Stimulated activated naive CD8-positive, alpha-beta T cell treated with anti-CD3 and anti-CD28 coated beads, Interleukin-15, Interleukin-2, amounts not matched to agents 100 ng/mL and 50 ng/mL, for 24 hours (primary cell): Measurements from ENCODE around the gene CACNA2D4.

Source experiments
- H3K27ac Mint-ChIP-seq: one replicate; pipeline ENCODE4 v1.8.0; 2021; ENCODE audit warnings: mild to moderate bottlenecking, mixed read lengths
- H3K27me3 Mint-ChIP-seq: one replicate; pipeline ENCODE4 v1.8.0; 2021; ENCODE audit warnings: mixed read lengths
- H3K36me3 Mint-ChIP-seq: one replicate; pipeline ENCODE4 v1.8.0; 2021; ENCODE audit warnings: low read depth, mixed read lengths
- H3K4me1 Mint-ChIP-seq: one replicate; pipeline ENCODE4 v1.8.0; 2021; ENCODE audit warnings: low read depth, mixed read lengths
- H3K4me3 Mint-ChIP-seq: one replicate; pipeline ENCODE4 v1.8.0; 2021; ENCODE audit warnings: mild to moderate bottlenecking, mixed read lengths
- H3K9me3 Mint-ChIP-seq: one replicate; pipeline ENCODE4 v1.8.0; 2021; ENCODE audit warnings: mixed read lengths

CACNA2D4 gene

GRCh38 chr12:1936406-1937320 is 18.2 kb upstream of the CACNA2D4 start:
- H3K4me1 Mint-ChIP-seq = peaks cover 18% of the 10 kb centered on the region
- no peak overlapping the region for H3K27ac Mint-ChIP-seq
- H3K9me3 Mint-ChIP-seq = no peaks in the 10 kb centered on the region
- H3K4me3 Mint-ChIP-seq = no peak overlapping the region
- peaks cover 5% of the 10 kb centered on the region for H3K36me3 Mint-ChIP-seq
- no peaks in the 10 kb centered on the region for H3K27me3 Mint-ChIP-seq

DNA sequence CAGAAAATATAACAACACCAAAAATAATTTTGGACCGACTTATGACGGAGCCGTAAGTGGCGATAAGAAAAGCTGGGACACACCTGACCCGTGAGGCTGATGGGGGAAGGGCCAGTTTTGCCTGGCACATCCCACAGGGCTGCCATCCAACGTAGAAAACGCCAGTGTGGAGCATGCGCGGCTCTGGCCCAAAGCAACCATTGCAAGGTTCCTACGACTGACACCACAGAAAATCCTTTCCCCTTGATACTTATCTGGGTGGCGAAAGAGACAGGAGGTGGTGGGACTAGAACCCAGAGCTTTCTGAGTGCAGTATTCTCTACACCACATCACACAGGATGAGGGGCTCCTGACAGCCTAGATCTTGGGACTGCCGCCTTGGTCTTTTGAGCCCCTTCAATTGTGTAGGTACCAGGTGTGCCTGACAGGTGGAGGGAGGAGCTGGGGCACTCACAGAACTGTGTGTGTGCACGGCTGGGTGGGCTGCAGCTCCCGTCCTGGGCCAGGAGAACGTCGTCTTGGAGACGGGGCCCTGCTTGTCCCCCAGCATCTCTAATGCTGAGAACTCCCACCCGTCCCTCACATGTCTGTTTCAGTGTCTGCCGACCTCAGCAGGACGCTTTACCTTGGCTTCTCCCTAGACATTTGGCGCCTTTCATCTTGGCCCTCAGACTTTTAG is 17.4 kb upstream of the CACNA2D4 start:
- Mint-ChIP-seq H3K27ac (no peak overlapping the region), H3K27me3 (no peaks in the 10 kb centered on the region), H3K4me3 (no peak overlapping the region), H3K36me3 (peaks cover under 1% of the 10 kb centered on the region), H3K9me3 (no peaks in the 10 kb centered on the region), H3K4me1 (peaks cover 18% of the 10 kb centered on the region)

GRCh38 chr12:1935242-1935641 is 16.8 kb upstream of the CACNA2D4 start:
- H3K4me1 Mint-ChIP-seq = peaks cover 20% of the 10 kb centered on the region
- H3K36me3 Mint-ChIP-seq = no peaks in the 10 kb centered on the region
- H3K9me3 Mint-ChIP-seq = no peaks in the 10 kb centered on the region
- no peaks in the 10 kb centered on the region for H3K27me3 Mint-ChIP-seq
- no peak overlapping the region for H3K4me3 Mint-ChIP-seq
- H3K27ac Mint-ChIP-seq = no peak overlapping the region

DNA sequence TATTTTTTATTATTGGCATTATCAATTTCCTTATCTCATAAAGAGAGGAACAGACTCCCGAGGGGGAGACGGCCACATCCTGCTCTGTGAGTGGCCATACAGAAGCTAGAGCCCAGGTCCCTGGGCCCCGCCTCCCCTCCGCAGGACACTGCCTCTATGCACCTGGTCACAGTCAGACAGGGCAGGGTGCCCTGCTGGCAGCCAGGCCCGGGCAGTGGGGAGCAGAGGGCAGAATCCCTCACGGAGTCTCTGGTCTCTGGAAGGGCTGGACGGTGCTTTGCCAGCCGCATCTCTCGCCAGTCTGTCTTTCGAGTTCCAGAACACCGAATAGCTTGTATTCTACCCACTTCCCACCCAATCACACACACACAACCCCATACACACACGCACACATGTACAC is 16.4 kb upstream of the CACNA2D4 start:
- peaks cover 20% of the 10 kb centered on the region for H3K4me1 Mint-ChIP-seq
- no peaks in the 10 kb centered on the region for H3K36me3 Mint-ChIP-seq
- H3K27me3 Mint-ChIP-seq = no peaks in the 10 kb centered on the region
- no peak overlapping the region for H3K4me3 Mint-ChIP-seq
- no peaks in the 10 kb centered on the region for H3K9me3 Mint-ChIP-seq
- no peak overlapping the region for H3K27ac Mint-ChIP-seq

- no peaks in the 10 kb centered on the region for H3K36me3 Mint-ChIP-seq
- no peak overlapping the region for H3K4me3 Mint-ChIP-seq
- H3K9me3 Mint-ChIP-seq = no peaks in the 10 kb centered on the region
- H3K4me1 Mint-ChIP-seq = peaks cover 22% of the 10 kb centered on the region
- no peaks in the 10 kb centered on the region for H3K27me3 Mint-ChIP-seq
- no peak overlapping the region for H3K27ac Mint-ChIP-seq
These were observed 15.6 kb upstream of the CACNA2D4 start for GRCh38 chr12:1934068-1934467.

GRCh38 chr12:1933342-1934051 is 15.0 kb upstream of the CACNA2D4 start:
- no peak overlapping the region for H3K27ac Mint-ChIP-seq
- no peaks in the 10 kb centered on the region for H3K36me3 Mint-ChIP-seq
- H3K27me3 Mint-ChIP-seq = no peaks in the 10 kb centered on the region
- no peaks in the 10 kb centered on the region for H3K9me3 Mint-ChIP-seq
- H3K4me3 Mint-ChIP-seq = no peak overlapping the region
- peaks cover 23% of the 10 kb centered on the region for H3K4me1 Mint-ChIP-seq

- H3K4me1 Mint-ChIP-seq = peaks cover 23% of the 10 kb centered on the region
- no peak overlapping the region for H3K4me3 Mint-ChIP-seq
- no peaks in the 10 kb centered on the region for H3K9me3 Mint-ChIP-seq
- no peaks in the 10 kb centered on the region for H3K27me3 Mint-ChIP-seq
- no peak overlapping the region for H3K27ac Mint-ChIP-seq
- no peaks in the 10 kb centered on the region for H3K36me3 Mint-ChIP-seq
These were observed 13.9 kb upstream of the CACNA2D4 start for GRCh38 chr12:1932264-1932777.

DNA sequence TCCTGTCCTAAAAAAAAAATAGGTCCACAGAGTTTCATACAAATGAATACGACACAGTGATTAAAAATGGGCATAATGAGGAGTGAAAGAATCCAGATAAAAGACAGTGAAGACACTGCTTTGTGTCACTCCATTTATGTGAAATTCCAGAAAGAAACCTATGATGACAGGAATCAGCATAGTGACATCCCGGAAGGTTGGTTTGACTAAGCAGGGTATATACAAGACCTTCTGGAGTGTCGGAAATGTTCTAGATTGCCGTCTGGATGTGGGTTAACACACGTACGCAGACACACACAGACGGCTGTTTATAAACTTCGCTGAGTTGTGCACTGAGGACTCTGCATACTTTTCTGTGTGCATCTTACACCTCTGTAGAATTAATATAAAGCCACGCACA is 13.2 kb upstream of the CACNA2D4 start:
- Mint-ChIP-seq H3K9me3 (no peaks in the 10 kb centered on the region), H3K4me3 (no peak overlapping the region), H3K27ac (no peak overlapping the region), H3K27me3 (no peaks in the 10 kb centered on the region), H3K36me3 (no peaks in the 10 kb centered on the region), H3K4me1 (peaks cover 23% of the 10 kb centered on the region)

- Mint-ChIP-seq H3K36me3 (no peaks in the 10 kb centered on the region), H3K4me1 (peaks cover 29% of the 10 kb centered on the region), H3K27me3 (no peaks in the 10 kb centered on the region), H3K27ac (no peak overlapping the region), H3K4me3 (no peak overlapping the region), H3K9me3 (no peaks in the 10 kb centered on the region)
These were observed 12.5 kb upstream of the CACNA2D4 start for GRCh38 chr12:1930803-1931597.

DNA sequence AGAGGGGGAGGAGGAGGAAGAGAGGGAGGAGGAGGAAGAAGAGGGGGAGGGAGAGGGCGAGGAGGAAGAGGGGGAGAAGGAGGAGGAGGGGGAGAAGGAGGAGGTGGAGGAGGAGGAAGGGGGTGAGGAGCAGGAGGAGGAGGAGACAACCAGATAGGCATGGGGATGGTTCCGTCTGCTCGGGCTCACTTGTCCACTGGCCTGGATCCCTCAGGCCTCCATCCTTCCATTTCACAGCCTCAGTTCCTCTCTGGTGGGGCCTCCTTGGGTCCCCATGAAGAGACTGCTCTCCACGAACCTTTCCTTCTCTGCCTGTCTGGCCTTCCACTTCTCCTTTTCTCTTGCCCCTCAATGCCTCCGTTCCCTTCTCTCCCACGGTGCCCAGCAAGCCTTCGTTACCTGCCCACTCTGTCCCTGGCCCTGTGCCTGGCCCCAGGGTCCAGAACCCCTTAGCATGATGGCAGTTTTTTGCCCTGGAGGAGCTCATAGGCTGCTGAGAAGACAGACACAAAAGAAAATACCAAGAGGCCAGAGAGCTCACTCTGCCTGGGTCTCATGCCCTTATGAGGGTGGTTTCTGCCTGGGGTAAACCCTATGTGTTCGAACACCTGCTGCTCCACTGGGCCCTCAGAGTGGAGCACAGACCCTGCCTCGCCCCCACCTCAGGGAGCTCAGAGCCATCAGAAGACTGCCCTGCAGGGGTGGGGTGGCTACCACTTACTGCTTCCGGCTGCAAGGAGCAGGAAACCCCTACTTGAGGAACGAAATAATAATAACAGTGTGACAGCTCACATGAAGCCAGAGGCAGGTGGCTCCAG is 11.7 kb upstream of the CACNA2D4 start:
- H3K27me3 Mint-ChIP-seq = no peaks in the 10 kb centered on the region
- H3K27ac Mint-ChIP-seq = no peak overlapping the region
- no peaks in the 10 kb centered on the region for H3K36me3 Mint-ChIP-seq
- peaks cover 30% of the 10 kb centered on the region for H3K4me1 Mint-ChIP-seq
- no peaks in the 10 kb centered on the region for H3K9me3 Mint-ChIP-seq
- no peak overlapping the region for H3K4me3 Mint-ChIP-seq

GRCh38 chr12:1929241-1929984 is 11.0 kb upstream of the CACNA2D4 start:
- no peak overlapping the region for H3K27ac Mint-ChIP-seq
- H3K27me3 Mint-ChIP-seq = no peaks in the 10 kb centered on the region

DNA sequence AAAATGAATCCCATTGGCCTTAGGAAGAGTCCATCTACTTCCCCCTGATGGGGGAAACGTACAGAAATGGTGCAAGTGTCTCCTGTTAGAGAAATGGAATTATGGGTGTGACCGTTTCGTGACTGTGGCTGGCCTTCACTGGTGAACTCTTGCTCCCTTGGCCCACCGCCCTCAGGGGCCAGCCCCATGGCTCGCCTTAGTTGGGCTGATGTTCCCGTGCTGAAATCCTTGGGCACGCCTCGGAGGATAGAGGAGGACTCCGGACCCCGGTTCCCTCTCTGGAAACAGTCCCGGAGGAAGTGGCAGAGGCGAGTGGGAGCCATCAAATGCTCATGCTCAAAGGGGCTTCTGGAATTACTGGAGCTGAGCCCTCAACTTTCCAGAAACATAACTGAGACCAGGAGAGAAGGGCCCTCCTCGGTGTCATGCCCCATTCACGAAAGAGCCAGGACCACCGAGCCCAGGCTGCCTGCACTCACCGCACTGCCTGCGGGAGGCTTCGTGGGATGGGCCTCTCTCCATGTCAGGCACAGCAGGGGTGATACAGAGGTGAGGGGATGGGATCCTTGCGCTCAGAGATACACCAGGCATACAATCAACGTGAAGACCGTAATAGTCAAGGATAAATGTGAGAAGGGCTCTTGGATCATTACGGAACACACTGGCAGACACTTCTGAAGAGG is 10.1 kb upstream of the CACNA2D4 start:
- Mint-ChIP-seq H3K27me3 (no peaks in the 10 kb centered on the region), H3K36me3 (no peaks in the 10 kb centered on the region), H3K9me3 (no peaks in the 10 kb centered on the region), H3K27ac (no peak overlapping the region), H3K4me1 (peaks cover 42% of the 10 kb centered on the region), H3K4me3 (no peak overlapping the region)

More at GRCh38 chr12:1929241-1929984, 11.0 kb upstream of the CACNA2D4 start:
- no peaks in the 10 kb centered on the region for H3K9me3 Mint-ChIP-seq
- H3K36me3 Mint-ChIP-seq = no peaks in the 10 kb centered on the region
- H3K4me1 Mint-ChIP-seq = peaks cover 38% of the 10 kb centered on the region
- H3K4me3 Mint-ChIP-seq = no peak overlapping the region
